GM23248 (cell line): ENCODE data around the gene HACE1. TPM values are rescaled to one million over a fixed set of nuclear protein-coding genes. Genes with fewer than 3 reads are reported as not detected.

Experiments used
- DNase-seq: peaks from one replicate; pipeline ENCODE4 v3.0.0-alpha.2; 2015
- H2AFZ ChIP-seq: fragments of 200-600 bp; sonication (generic); 2 replicates; pipeline ENCODE4 v1.6.1; 2016; ENCODE audit warnings: antibody characterized with exemption
- H3F3A ChIP-seq: fragments of 200-600 bp; sonication (generic); 2 replicates; pipeline ENCODE4 v1.6.1; 2016; ENCODE audit warnings: mild to moderate bottlenecking, antibody characterized with exemption, mixed run types; ENCODE audit not compliant: insufficient read depth
- H3K27ac ChIP-seq: fragments of 200-600 bp; sonication (generic); 2 replicates; pipeline ENCODE4 v1.5.1; 2016; ENCODE audit warnings: mild to moderate bottlenecking
- H3K27me3 ChIP-seq: fragments of 200-600 bp; sonication (generic); replicated peaks from 2 replicates; pipeline ENCODE4 v1.6.1; 2016; ENCODE audit warnings: mild to moderate bottlenecking; ENCODE audit not compliant: insufficient read depth
- H3K36me3 ChIP-seq: fragments of 200-600 bp; sonication (generic); 2 replicates; pipeline ENCODE4 v1.6.1; 2016; ENCODE audit warnings: low read depth, mild to moderate bottlenecking
- H3K4me1 ChIP-seq: fragments of 200-600 bp; sonication (generic); 2 replicates; pipeline ENCODE4 v1.6.1; 2016; ENCODE audit warnings: mild to moderate bottlenecking; ENCODE audit not compliant: insufficient read depth
- H3K4me2 ChIP-seq: fragments of 200-600 bp; sonication (generic); one replicate; pipeline ENCODE4 v1.6.1; 2016; ENCODE audit warnings: mild to moderate bottlenecking; ENCODE audit not compliant: unreplicated experiment
- H3K4me3 ChIP-seq: fragments of 200-600 bp; sonication (generic); 2 replicates; pipeline ENCODE4 v1.5.1; 2016; ENCODE audit warnings: mild to moderate bottlenecking
- H3K79me2 ChIP-seq: fragments of 200-600 bp; sonication (generic); 2 replicates; pipeline ENCODE4 v1.6.1; 2016; ENCODE audit warnings: mild to moderate bottlenecking; ENCODE audit not compliant: insufficient read depth
- H3K9ac ChIP-seq: fragments of 200-600 bp; sonication (generic); 2 replicates; pipeline ENCODE4 v1.6.1; 2016; ENCODE audit warnings: mild to moderate bottlenecking
- H3K9me2 ChIP-seq: fragments of 200-600 bp; sonication (generic); 2 replicates; pipeline ENCODE4 v1.6.1; 2016; ENCODE audit warnings: mixed run types, mild to moderate bottlenecking, moderate library complexity; ENCODE audit not compliant: insufficient read depth
- H3K9me3 ChIP-seq: fragments of 200-600 bp; sonication (generic); one replicate; pipeline ENCODE4 v1.6.1; 2017; ENCODE audit warnings: low read depth
- H4K20me1 ChIP-seq: fragments of 200-600 bp; sonication (generic); 2 replicates; pipeline ENCODE4 v1.6.0; 2016; ENCODE audit not compliant: insufficient read depth
- EZH2 ChIP-seq: fragments of 200-600 bp; sonication (generic); IDR thresholded peaks from 2 replicates; pipeline ENCODE4 v1.6.1; 2018; ENCODE audit warnings: antibody characterized with exemption, mild to moderate bottlenecking; ENCODE audit not compliant: insufficient read depth, poor library complexity, severe bottlenecking
- EZH2phosphoT487 ChIP-seq: fragments of 200-600 bp; sonication (generic); IDR thresholded peaks from 2 replicates; pipeline ENCODE4 v1.6.1; 2018; ENCODE audit warnings: antibody characterized with exemption, moderate library complexity, mild to moderate bottlenecking, low read depth; ENCODE audit not compliant: insufficient read depth
- WGBS, 2 experiments: methylation state at CpG; one replicate each; pipeline ENCODE4 v1.1.6; 2015 to 2017; ENCODE audit warnings: low lambda C conversion rate in 2 of 2, low coverage in 1 of 2; ENCODE audit errors: missing lambda C conversion rate in 2 of 2; 5-methylcytosine and 5-hydroxymethylcytosine counted together
- in situ Hi-C: fragments of 300-500 bp; cut with MboI; formaldehyde crosslinking; loops from 2 replicates; pipeline ENCODE4 v1.15.0; 2020
- polyA plus RNA-seq: library from polyadenylated mRNA; unstranded; fragments of >200 nt; fragmentation: Nextera tagmentation; extraction: Ambion mirVana; gene quantifications from 2 replicates; pipeline ENCODE4 v1.2.1, GENCODE V29; 2016
- small RNA-seq: library from RNA; depleted of rRNA; stranded (forward); fragments of <200 nt; gene quantifications from one replicate; pipeline ENCODE3, GENCODE V24; 2014; ENCODE audit warnings: low read depth, low replicate concordance
- total RNA-seq: library from RNA; depleted of rRNA; stranded (reverse); fragments of >200 nt; shearing (Covaris generic); gene quantifications from 2 replicates; pipeline ENCODE4 v1.2.3, GENCODE V29; 2014; rRNA removed

HACE1 gene
- total and polyA plus RNA-seq, 2 experiments from 2014 or later: 7.7 to 13.3 TPM

- no peaks in the 10 kb centered on the region for H3K36me3 ChIP-seq
- H3K9ac ChIP-seq: no peak overlapping the region
- no peak overlapping the region for H2AFZ ChIP-seq
- no peaks in the 10 kb centered on the region for H4K20me1 ChIP-seq
- WGBS, 2 experiments: 36 to 37% methylated on average over 2 of the region's 2 CpGs
- no peaks in the 10 kb centered on the region for H3K79me2 ChIP-seq
- no peak overlapping the region for H3K4me3 ChIP-seq
- no peak for DNase-seq
- no peaks in the 10 kb centered on the region for H3F3A ChIP-seq
- no peaks in the 10 kb centered on the region for H3K4me1 ChIP-seq
- H3K4me2 ChIP-seq: no peak overlapping the region
- in situ Hi-C loops: no loop called here
- no peaks in the 10 kb centered on the region for H3K27me3 ChIP-seq
- H3K27ac ChIP-seq: no peak overlapping the region
- H3K9me2 ChIP-seq: no peaks in the 10 kb centered on the region
- no peaks in the 10 kb centered on the region for H3K9me3 ChIP-seq
- TF ChIP-seq EZH2: no peak
- TF ChIP-seq EZH2phosphoT487: no peak
Measured at GRCh38 chr6:104680539-104680938, 179.2 kb downstream of the HACE1 start.

- H3K79me2 ChIP-seq: no peaks in the 10 kb centered on the region
- no peak overlapping the region for H3K4me3 ChIP-seq
- no peak overlapping the region for H3K27ac ChIP-seq
- no peaks in the 10 kb centered on the region for H4K20me1 ChIP-seq
- DNase-seq: no peak
- no peaks in the 10 kb centered on the region for H3K9me2 ChIP-seq
- no peaks in the 10 kb centered on the region for H3F3A ChIP-seq
- no peaks in the 10 kb centered on the region for H3K4me1 ChIP-seq
- no peaks in the 10 kb centered on the region for H3K27me3 ChIP-seq
- no peaks in the 10 kb centered on the region for H3K9me3 ChIP-seq
- no peak overlapping the region for H3K9ac ChIP-seq
- in situ Hi-C loops: no loop called here
- WGBS, 2 experiments: 50 to 56% methylated on average over 1 of the region's 1 CpG
- H2AFZ ChIP-seq: no peak overlapping the region
- TF ChIP-seq EZH2: no peak
- TF ChIP-seq EZH2phosphoT487: no peak
- H3K36me3 ChIP-seq: no peaks in the 10 kb centered on the region
- H3K4me2 ChIP-seq: no peak overlapping the region
Measured at GRCh38 chr6:104679971-104680370, 179.7 kb downstream of the HACE1 start.

Small RNA genes within 50 kb of the gene (small RNA-seq; reads per million reads assigned to genes)
- gene RNU6-897P: not detected

Other genes with a start within 250 kb of the HACE1 start
- not detected in 2 replicates for gene LIN28B, start 97.2 kb upstream of the HACE1 start, total RNA-seq
- 0.04 TPM in 1 of 2 replicates, not detected in the other for gene LIN28B, start 97.2 kb upstream of the HACE1 start, polyA plus RNA-seq